T1000 (cell line): ENCODE results near the gene ACADVL.
"Not testable (repeated sequence)": the region's sequence is repeated elsewhere in the genome, so short reads cannot be mapped to it uniquely, and the experiment has no call there.

Experiments
- DNase-seq: peaks from one replicate; lab custom pipeline; 2025; ENCODE audit warnings: mixed read lengths; lab: John Stamatoyannopoulos, UW

ACADVL gene

DNA sequence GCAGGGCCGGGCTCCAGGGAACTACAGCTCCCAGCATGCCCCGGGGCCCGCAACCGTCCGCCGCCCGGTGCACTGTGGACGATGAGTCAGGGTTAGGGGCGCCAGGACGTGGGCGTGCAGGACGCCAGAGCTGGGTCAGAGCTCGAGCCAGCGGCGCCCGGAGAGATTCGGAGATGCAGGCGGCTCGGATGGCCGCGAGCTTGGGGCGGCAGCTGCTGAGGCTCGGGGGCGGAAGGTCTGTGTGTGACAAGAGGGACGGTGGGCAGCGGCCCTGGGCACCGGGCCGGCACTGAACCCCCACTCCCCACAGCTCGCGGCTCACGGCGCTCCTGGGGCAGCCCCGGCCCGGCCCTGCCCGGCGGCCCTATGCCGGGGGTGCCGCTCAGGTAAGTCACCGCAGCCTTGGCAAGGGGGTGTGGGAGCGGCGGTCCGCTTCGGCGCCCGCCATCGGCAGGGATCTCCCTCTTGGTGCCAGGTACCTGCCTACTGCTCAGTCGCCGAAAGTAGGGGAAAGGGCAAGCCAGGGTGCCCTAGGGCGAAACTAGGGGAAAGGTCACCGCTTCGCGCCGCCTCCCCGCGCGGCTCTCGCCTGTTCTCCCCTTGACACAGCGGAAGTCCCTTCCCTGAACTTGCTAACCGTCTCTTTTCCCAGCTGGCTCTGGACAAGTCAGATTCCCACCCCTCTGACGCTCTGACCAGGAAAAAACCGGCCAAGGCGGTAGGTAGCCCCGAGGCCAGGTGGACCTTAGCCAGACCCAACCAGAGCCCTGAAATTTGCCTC lies at the start of gene ACADVL, which contains the start of gene DLG4:
ACADVL (plus strand) TSS at position 127 of the 781 bp plus-strand sequence; CDS start at position 174, 47 bp downstream.
DLG4 (minus strand) TSS at position 25 of the 781 bp plus-strand sequence.
- DNase-seq: peak; percentile 82

DNA sequence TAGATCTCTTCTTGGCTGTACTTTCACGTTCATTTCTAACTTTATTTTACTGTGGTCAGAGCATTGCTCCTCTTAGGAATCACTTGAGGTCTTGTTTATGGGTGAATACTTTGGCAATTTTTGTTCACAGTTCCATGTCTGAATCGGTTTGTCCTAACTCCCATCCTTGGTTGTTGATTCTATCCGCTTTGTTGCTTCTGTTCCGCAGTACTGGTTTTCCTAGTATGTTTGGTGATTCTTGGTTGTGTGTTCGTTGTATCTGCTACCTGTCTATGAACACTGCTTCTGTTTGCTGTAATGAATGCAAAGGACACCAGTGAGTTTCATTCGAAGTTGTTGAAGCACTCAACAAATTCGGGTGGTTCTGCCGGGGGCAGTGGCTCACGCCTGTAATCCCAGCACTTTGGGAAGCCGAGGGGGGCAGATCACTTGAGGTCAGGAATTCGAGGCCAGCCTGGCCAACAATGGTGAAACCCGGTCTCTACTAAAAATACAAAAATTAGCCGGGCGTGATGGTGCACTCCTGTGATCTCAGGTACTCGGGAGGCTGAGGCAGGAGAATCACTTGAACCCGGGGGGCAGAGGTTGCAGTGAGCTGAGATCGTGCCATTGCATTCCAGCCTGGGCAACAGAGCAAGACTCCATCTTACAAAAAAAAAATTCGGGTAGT lies 47.1 kb upstream of the ACADVL start:
- DNase-seq: not testable (repeated sequence)

DNA sequence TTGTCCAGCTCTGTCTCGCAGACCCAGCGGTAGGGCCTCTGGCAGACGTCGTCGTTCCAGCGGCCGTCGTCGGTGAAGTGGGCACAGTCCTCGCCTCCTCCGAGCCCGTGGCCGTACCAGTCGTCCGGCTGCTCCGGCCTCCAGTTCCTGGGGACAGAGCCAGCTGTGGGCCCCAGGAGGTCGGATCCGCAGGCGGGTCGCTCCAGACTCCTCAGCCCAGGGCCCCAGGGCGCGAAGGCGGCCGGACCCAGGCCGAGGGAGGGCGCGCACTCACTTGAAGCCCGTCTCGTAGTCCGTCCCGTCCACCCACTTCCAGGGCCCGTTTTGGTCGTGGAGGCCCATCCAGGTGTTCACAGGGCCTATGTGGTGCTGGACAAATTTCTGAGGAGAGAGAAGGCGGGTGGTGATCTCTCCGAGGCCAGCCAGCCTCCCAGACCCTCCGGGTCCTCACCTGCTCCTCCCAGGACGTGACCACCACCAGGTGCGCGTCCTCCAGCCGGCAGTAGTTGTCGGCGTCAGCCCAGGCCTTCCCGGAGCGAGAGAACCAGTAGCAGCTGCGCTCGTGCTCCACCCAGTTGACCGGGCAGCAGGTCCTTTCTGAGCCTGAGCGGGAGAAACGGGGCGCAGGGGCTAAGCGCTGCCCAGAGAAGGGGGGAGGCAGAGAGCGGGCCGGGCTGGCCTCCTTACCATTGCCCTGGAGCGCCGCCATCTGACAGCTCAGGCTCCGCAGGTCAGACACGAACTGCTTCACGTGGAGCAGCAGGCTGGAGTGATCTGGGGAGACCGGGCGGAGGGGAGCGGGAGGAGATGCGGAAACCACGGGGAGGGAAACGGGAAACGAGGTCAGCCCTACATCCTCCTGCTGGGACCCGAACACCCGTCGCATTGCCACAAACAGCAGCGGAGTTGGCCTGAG lies 45.8 kb upstream of the ACADVL start:
- no peak for DNase-seq

DNA sequence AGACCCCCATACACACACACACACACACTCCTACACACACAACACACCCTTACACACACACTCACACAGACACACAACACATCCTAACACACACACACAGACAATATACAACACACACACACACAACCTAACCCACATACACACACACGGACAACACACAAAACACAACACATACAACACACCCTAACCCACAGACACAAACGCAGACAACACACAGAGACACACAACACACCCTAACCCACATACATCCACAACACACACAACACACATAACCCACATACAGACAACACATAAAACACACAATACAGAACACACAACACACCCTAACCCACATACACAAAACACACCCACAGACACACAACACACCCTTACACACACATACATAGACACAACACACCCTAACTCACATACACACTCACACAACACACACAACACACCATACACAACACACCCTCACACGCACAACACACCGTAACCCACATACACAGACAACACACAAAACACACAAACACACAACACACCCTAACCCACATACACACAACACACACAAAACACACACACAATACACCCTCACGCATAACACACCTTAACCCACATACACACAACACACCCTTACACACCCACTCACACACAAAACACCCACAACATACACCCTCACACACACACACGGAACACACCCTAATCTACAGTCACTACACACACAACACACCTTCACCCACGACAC lies 45.0 kb upstream of the ACADVL start:
- no peak for DNase-seq

DNA sequence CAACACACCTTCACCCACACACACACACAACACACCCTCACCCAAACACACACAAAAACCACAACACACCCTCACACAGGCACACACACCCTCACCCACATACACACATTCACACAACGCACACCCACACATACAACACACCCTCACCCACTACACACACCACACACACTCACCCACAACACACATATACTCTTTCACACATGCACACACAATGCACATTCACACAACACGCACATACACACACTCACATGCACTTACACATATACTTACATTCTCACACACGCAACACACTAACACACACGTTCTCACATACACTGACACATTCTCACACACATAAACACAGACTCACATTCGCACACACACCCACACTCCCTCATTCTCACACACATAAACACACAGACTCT lies 44.4 kb upstream of the ACADVL start:
- no peak for DNase-seq

DNA sequence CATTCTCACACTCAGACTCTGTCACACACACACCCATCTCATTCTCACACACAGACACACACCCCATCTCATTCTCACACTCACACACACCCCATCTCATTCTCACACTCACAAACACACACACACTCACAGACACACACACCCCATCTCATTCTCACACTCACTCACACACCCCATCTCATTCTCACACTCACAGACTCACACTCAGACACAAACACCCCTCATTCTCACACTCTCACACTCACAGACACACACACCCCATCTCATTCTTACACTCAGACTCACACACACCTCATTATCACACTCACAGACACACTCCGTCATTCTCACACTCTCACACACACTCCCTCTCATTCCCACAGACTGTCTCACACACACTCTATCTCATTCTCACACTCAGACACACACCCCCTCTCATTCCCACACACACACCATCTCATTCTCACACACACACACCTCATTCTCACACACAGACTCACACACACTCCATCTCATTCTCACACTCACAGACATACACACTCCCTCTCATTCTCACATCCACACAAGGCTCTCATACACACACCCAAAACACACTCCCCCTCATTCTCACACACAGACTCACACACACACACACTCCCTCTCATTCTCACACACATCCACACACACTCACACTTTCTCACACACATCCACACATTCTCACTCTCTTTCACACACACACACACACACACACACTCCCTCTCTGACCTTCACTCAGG lies 43.5 kb upstream of the ACADVL start:
- DNase-seq: no peak

DNA sequence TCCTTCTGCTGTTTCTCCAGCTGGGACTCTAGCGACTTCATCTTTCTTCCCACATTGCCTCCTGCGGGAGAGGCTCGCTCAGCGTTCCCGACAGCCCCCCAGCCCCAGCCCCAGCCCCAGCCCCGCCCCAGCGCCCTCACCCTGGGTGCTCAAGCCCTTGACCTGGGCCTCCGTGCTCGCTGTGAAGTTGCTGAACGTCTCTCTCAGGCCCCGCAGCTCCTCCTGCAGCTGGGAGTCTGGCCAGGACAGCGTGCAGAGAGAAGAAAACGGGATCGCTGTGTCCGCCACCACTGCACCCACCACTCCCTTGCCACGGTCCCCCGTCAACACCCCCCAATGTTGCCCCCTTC lies 42.9 kb upstream of the ACADVL start:
- DNase-seq: no peak

DNA sequence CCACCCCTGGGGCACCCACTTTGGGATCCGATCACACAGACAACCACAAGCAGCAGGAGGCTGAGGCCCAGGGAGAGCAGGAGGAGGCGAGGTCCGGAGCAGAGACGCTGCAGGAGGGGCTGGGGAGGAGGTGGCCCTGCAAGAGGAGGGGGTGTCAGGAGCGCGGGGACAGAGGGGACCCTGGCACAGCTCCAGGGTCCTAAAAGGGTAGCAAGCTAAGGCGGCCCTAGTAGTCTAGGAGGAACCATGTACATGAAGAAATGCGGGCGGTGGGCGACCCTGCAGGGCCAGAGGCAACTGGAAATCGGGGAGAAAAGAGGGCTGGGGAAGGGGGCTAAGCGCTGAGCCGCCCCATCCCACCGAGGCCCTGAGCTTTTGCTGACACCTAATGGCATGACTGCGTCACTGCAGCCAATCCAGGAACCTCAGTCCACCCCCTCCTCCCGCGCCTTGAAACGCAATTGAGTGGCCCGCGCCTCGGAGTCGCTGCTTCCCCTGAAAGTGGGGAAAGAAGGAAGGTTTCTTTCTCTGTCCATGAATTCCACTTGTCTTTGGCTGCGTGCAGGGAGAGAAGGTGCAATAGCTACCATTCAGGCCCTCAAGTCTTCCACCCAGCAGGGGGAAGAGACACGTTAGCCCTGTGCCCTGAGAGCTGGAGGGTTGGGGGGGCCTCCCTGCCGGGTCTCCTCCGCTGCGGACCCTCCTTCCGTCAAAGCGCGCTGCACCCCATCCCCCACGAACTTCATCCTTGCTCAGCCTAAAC lies 42.4 kb upstream of the ACADVL start:
- peak; percentile 43 for DNase-seq

DNA sequence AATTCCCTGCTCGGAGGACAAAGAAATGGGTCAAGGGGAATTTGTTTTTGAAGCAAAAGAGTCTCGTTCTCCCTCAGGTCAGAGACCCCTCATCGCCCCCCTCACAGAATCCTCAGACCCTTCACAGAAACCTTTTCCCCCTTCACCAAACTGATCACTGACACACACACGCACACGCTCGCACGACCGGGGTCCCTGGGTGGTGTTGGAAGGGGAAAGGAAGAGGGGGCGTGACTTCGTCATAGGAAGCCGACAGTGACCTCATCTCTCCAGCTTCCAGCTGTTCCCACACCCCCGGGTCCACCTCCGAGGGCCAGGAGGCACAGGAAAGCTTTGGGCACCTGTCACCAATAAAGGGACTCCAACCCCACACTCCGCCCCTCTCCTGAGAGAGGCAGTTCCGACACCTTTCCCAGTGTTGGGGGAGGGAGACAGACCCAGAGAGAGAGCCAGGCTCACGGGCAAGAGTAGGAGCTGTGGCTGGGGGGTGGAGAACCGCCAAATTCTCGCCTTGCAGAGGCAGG lies 41.7 kb upstream of the ACADVL start:
- peak; percentile 12 for DNase-seq

DNA sequence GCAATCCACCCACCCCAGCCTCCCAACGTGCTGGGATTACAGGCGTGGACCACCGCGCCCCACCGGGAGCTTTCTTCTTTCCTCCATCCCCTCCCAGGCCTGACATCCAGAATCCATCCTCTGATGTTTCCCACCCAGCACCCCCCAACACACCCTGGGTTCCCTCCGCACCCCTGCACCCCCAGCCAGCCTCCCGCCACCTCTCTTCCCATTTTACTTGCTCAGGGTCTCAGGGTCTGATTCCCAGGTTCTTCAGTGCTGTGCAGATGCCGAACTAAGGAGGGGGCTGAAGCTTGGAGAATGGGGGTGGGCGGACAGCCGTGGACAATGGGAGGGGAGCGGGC lies 40.8 kb upstream of the ACADVL start:
- no peak for DNase-seq

DNA sequence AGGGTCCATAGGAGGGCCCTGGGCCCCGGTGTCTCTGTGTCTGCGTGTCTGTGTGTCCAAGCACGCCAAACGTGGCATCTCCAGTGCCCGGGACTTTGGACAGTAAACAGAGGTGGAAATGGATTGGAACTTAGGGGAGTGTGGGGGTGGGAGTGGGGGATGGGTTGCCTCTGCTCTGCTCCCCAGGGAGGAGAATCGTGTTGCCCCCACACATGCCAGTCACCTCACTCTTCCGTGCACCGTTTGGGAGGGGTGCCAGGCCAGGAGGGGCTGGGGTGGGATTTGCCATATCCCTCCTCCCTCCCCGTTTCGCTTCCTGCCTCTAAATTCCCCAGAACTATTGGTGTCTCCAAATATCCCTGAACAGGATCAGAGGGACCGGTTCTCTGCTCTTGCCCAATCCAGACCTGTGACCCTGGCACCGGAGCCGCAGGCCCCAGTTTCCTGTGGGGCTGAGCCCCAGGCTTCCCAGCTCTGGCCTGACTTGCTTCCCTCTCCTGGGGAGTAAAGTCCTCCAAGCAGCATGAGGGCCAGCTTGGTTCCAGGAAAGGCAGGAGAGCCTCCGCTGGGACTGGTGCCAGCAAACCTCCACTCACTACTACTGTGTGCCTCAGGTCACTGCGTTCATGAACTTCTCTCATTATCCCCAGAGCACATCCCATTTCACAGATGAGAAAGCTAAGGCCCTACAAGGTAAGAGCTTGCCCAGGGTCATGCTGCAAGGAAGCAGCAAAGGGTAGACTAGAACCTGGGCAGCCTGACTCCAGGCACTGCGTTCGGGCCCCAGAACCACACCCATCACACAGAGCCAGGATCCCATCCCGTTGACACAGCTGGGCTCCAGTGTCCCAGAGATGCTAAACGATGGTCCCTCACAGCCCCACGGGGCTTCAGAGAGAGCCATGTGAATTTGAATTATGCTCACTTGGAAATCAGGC lies 40.2 kb upstream of the ACADVL start, which contains the start of gene ASGR1:
ASGR1 (minus strand) TSS at position 54 of the 938 bp plus-strand sequence. CDS start 807 bp downstream, outside the sequence.
- no peak for DNase-seq

DNA sequence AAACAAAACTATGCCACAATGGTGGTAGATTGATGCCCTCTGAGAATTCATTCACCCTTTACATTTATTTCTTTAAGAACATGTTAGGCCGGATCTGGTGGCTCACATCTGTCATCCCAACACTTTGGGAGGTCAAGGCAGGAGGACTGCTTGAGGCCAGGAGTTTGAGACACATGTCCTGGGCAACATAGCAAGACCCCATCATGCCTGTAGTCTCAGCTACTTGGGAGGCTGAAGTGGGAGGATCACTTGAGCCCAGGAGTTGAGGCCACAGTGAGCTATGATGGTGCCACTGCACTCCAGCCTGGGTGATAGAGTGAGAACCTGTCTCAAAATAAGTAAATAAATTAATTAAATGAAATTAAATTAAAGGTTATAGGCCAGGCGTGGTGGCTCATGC lies 37.6 kb upstream of the ACADVL start:
- not testable (repeated sequence) for DNase-seq

DNA sequence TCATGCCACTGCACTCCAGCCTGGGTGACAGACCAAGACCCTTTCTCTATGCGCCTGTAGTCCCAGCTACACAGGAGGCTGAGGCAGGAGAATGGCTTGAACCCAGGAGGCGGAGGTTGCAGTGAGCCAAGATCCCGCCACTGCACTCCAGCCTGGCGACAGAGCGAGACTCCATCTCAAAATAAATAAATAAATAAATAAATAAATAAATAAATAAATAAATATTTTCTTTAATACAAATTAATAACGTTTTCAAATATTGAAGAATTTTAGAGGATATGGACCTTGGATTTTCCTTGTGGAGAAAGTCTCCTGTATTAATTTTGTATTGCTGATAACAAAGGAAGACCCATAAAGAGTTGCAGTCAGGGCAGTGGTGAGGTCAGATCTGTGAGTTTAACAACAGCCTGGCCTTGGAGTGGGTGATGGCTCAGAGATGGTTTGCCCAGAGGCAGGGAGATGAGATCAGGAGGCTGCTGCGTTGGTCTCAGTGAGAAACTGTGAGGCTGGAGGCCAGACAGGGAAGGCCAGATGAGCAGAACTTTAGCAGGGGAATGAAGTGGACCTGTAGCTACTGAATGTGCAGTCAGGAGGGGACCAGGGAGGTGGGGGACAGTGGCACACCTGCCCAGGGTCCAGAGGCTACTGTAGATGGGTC lies 36.2 kb upstream of the ACADVL start:
- DNase-seq: no peak

DNA sequence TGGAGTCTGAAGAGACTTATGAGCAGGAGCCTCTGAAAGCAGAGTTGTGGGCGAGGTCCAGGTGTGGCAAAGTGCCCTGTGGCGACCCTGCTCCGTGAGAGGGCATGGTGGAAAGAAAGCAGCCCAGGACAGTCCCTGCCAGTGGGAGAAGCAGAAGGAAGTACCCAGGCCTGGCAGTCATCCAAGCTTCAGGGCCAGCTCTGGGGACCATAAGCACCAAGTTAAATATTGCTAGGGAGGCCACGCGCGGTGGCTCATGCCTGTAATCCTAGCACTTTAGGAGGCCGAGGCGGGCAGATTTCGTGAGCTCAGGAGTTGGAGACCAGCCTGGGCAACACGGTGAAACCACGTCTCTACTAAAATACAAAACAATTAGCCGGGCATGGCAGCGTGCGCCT lies 35.6 kb upstream of the ACADVL start:
- DNase-seq: no peak

DNA sequence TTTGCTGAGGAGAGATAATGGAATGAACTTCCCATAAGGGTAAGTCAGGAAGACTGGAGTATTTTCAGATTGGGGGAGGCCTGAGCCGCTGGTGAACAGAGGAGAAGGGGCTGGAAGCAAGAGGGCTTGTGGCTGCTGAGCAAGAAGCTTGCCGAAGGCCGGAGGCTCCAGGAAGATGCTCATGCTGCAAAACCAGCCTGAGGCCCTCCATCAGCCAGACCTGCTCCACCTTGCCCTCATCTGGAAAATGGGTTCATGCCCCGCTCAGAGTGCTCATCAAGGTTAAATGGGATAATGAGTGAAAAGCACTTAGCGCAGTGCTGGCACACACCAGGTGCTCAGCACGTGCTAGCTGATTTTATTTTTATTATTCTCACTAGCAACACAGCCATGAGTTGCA lies 35.1 kb upstream of the ACADVL start:
- no peak for DNase-seq

DNA sequence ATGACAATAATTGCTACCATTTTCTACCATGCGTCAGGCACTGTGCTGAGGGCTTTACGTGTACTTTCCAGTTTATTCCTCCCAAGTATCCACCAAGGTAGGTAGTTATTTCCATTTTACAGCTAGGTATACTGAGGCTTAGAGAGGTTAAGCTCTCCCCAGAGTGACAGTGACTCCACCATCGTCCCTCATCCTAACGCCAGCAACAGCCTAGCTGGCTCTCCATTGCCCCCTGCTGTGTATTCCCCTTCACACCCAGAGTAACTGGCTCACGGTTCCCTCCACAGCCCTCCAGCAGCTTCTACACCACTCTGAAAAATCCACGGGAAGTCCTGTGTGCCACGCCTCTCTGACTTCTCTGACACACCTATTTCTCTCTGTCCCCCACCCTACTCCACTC lies 33.5 kb upstream of the ACADVL start:
- DNase-seq: no peak

DNA sequence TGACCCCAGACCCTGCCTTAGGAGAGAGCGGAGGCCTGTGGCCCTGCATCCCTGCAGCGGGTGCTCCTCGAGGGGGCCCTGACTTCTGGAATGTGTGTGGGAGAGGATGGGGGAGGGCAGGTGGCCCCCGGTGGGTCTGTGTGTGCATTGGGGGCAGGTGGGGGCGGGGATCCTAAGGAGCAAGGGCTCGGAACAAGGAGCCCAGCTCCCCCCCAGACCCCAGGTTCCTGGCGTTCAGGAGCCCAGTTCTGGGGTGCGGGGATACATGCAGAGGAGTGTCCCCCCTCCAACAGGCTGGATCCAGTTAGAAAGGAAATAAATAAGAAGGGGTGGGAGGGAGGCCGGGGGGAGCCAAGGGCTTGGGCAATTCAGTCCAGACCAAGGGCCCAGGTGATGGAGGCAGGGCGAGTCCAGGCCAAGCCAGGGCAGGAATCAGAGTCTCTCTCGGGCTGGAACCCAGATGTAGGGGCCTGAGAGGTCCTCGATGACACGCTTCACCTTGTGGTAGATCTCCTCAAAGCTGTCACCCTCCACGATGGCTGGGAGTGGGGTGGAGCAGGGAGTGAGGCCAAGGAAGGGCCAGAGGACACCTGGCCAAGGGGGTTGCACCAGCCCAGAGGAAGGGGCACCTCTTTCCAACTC lies 29.3 kb upstream of the ACADVL start:
- DNase-seq: no peak

DNA sequence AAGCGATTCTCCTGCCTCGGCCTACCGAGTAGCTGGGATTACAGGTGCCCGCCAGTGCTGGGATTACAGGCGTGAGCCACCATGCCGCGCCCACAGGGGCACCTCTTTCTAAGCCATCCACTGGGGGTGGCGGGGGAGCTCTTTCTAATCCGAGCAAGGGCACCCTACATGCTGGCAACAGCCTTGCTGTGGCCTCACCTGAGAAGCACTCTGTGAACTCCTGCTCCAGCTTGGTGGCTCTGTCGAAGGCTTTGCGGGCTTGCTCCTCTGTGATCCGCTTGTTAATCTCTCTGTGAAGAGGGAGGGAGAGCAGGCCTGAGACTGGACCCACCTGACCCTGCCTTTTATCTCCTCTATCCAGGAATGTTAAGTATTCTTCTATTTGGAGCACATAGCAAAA lies 28.7 kb upstream of the ACADVL start:
- DNase-seq: no peak
